HEK293T (cell line): ENCODE data around the gene ZNF48.

Experiments used
- BHLHE40 ChIP-seq: fragments of 450-650 bp; IDR thresholded peaks from 2 replicates; pipeline ENCODE4 v1.6.1; 2016; ENCODE audit warnings: mild to moderate bottlenecking, moderate library complexity, borderline replicate concordance
- ELF4 ChIP-seq: fragments of 450-650 bp; IDR thresholded peaks from 2 replicates; pipeline ENCODE4 v1.6.1; 2017; ENCODE audit warnings: antibody characterized with exemption
- FOXA1 ChIP-seq: fragments of 450-650 bp; IDR thresholded peaks from 2 replicates; pipeline ENCODE4 v1.6.1; 2016; ENCODE audit warnings: mild to moderate bottlenecking
- FOXK2 ChIP-seq: fragments of 450-650 bp; IDR thresholded peaks from 2 replicates; pipeline ENCODE4 v1.6.1; 2016; ENCODE audit warnings: mild to moderate bottlenecking
- FOXM1 ChIP-seq: fragments of 450-650 bp; IDR thresholded peaks from 2 replicates; pipeline ENCODE4 v1.6.1; 2017; ENCODE audit warnings: mild to moderate bottlenecking, borderline replicate concordance
- HDGF ChIP-seq: fragments of 450-650 bp; IDR thresholded peaks from 2 replicates; pipeline ENCODE4 v1.6.1; 2017; ENCODE audit warnings: antibody characterized with exemption, borderline replicate concordance
- LEF1 ChIP-seq: fragments of 450-650 bp; IDR thresholded peaks from 2 replicates; pipeline ENCODE4 v1.6.1; 2017; ENCODE audit warnings: mild to moderate bottlenecking, borderline replicate concordance
- NFRKB ChIP-seq: fragments of 450-650 bp; IDR thresholded peaks from 2 replicates; pipeline ENCODE4 v1.6.1; 2016; ENCODE audit warnings: mild to moderate bottlenecking, moderate library complexity
- SP1 ChIP-seq: fragments of 450-650 bp; IDR thresholded peaks from 2 replicates; pipeline ENCODE4 v1.6.1; 2017
- SUZ12 ChIP-seq: fragments of 450-650 bp; IDR thresholded peaks from 2 replicates; pipeline ENCODE4 v1.6.1; 2016; ENCODE audit warnings: mild to moderate bottlenecking
- TARDBP ChIP-seq: fragments of 450-650 bp; IDR thresholded peaks from 2 replicates; pipeline ENCODE4 v1.6.1; 2016
- ZNF384 ChIP-seq: fragments of 450-650 bp; IDR thresholded peaks from 2 replicates; pipeline ENCODE4 v1.6.1; 2016

DNA sequence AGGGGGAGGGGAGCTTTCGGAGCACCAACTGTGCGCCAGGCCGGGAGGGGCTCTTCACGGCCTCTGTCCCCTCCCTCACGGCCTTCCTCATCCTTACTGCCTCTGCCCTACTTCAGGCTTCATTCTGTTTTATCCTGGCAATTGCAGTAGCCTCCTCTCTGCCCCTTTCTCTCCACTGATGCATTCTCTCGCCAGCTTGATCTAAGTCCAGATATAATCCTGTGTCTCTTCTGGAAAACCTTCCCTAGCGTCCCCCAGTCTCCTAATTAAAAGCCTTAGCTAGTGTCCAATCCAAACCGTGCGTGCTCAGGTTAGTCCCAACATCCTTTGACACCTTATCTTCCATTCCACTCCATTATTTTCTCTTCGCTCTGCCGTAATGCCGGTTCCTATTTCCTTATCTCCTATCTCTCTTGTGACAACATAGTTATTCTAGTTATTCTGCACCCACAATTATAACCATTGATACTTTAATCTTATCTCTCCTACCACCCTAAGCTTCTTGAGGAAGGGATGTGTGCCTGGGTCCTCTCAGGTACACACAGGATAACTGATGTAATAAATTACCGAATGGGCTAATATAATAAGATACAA lies 869 bp downstream of the ZNF48 start:
- no peak for TF ChIP-seq FOXM1
- no peak for TF ChIP-seq NFRKB
- TF ChIP-seq FOXA1, result no peak
- TF ChIP-seq ZNF384, result no peak
- no peak for TF ChIP-seq ELF4
- TF ChIP-seq BHLHE40, result no peak
- TF ChIP-seq SP1, result no peak
- TF ChIP-seq TARDBP, result no peak
- no peak for TF ChIP-seq FOXK2
- 0 out of 2 replicates have a peak, but pooled peaks have one; percentile 16 for TF ChIP-seq HDGF
- TF ChIP-seq SUZ12, result no peak
- TF ChIP-seq LEF1, result no peak
